HEK293T (cell line): ENCODE results near the gene PTDSS2.
"Not testable (repeated sequence)": the region's sequence is repeated elsewhere in the genome, so short reads cannot be mapped to it uniquely, and the experiment has no call there.

Experiments used
- CTCF ChIA-PET: fragments of 350-600 bp; formaldehyde crosslinking; extraction: SDS; loops from one replicate; lab custom pipeline; 2021; ENCODE audit warnings: antibody characterized with exemption, inconsistent platforms; lab: Yijun Ruan, JAX
- POLR2A ChIA-PET: fragments of 350-600 bp; formaldehyde crosslinking; extraction: SDS; loops from one replicate; lab custom pipeline; 2020; ENCODE audit warnings: antibody characterized with exemption, inconsistent platforms; lab: Yijun Ruan, JAX
- DNase-seq: peaks from one replicate; pipeline ENCODE4 v3.0.0; 2012; ENCODE audit warnings: mixed read lengths; ENCODE audit errors: extremely low spot score
- ARNT ChIP-seq: fragments of 450-650 bp; IDR thresholded peaks from 2 replicates; pipeline ENCODE4 v1.6.1; 2017; ENCODE audit warnings: mild to moderate bottlenecking
- BHLHE40 ChIP-seq: fragments of 450-650 bp; IDR thresholded peaks from 2 replicates; pipeline ENCODE4 v1.6.1; 2016; ENCODE audit warnings: mild to moderate bottlenecking, moderate library complexity, borderline replicate concordance
- CTBP1 ChIP-seq: fragments of 450-650 bp; IDR thresholded peaks from 2 replicates; pipeline ENCODE4 v1.6.1; 2016; ENCODE audit warnings: borderline replicate concordance
- ELF4 ChIP-seq: fragments of 450-650 bp; IDR thresholded peaks from 2 replicates; pipeline ENCODE4 v1.6.1; 2017; ENCODE audit warnings: antibody characterized with exemption
- FOXA1 ChIP-seq: fragments of 450-650 bp; IDR thresholded peaks from 2 replicates; pipeline ENCODE4 v1.6.1; 2016; ENCODE audit warnings: mild to moderate bottlenecking
- FOXK2 ChIP-seq: fragments of 450-650 bp; IDR thresholded peaks from 2 replicates; pipeline ENCODE4 v1.6.1; 2016; ENCODE audit warnings: mild to moderate bottlenecking
- FOXM1 ChIP-seq: fragments of 450-650 bp; IDR thresholded peaks from 2 replicates; pipeline ENCODE4 v1.6.1; 2017; ENCODE audit warnings: mild to moderate bottlenecking, borderline replicate concordance
- HDGF ChIP-seq: fragments of 450-650 bp; IDR thresholded peaks from 2 replicates; pipeline ENCODE4 v1.6.1; 2017; ENCODE audit warnings: antibody characterized with exemption, borderline replicate concordance
- L3MBTL2 ChIP-seq: fragments of 450-650 bp; conservative IDR thresholded peaks from 2 replicates; pipeline ENCODE4 v1.6.1; 2016; ENCODE audit warnings: mild to moderate bottlenecking
- LEF1 ChIP-seq: fragments of 450-650 bp; IDR thresholded peaks from 2 replicates; pipeline ENCODE4 v1.6.1; 2017; ENCODE audit warnings: mild to moderate bottlenecking, borderline replicate concordance
- NFRKB ChIP-seq: fragments of 450-650 bp; IDR thresholded peaks from 2 replicates; pipeline ENCODE4 v1.6.1; 2016; ENCODE audit warnings: mild to moderate bottlenecking, moderate library complexity
- PKNOX1 ChIP-seq: fragments of 450-650 bp; IDR thresholded peaks from 2 replicates; pipeline ENCODE4 v1.6.1; 2016
- SP1 ChIP-seq: fragments of 450-650 bp; IDR thresholded peaks from 2 replicates; pipeline ENCODE4 v1.6.1; 2017
- SUZ12 ChIP-seq: fragments of 450-650 bp; IDR thresholded peaks from 2 replicates; pipeline ENCODE4 v1.6.1; 2016; ENCODE audit warnings: mild to moderate bottlenecking
- TARDBP ChIP-seq: fragments of 450-650 bp; IDR thresholded peaks from 2 replicates; pipeline ENCODE4 v1.6.1; 2016
- ZNF384 ChIP-seq: fragments of 450-650 bp; IDR thresholded peaks from 2 replicates; pipeline ENCODE4 v1.6.1; 2016

PTDSS2 gene

GRCh38 chr11:468493-468892 lies 18.4 kb downstream of the PTDSS2 start:
- POLR2A ChIA-PET = no interaction called here
- DNase-seq = no peak
- CTCF ChIA-PET = no interaction called here

GRCh38 chr11:469026-469683 lies 19.1 kb downstream of the PTDSS2 start:
- CTCF ChIA-PET, POLR2A ChIA-PET: not testable (repeated sequence)

More at GRCh38 chr11:468493-468892, 18.4 kb downstream of the PTDSS2 start:
- no peak for TF ChIP-seq HDGF
- TF ChIP-seq LEF1 = no peak
- TF ChIP-seq CTBP1 = no peak
- no peak for TF ChIP-seq FOXA1
- no peak for TF ChIP-seq SP1
- TF ChIP-seq NFRKB = no peak
- no peak for TF ChIP-seq BHLHE40
- no peak for TF ChIP-seq TARDBP
- TF ChIP-seq PKNOX1 = no peak
- TF ChIP-seq FOXK2 = no peak
- no peak for TF ChIP-seq L3MBTL2
- TF ChIP-seq ZNF384 = no peak
- TF ChIP-seq SUZ12 = no peak
- TF ChIP-seq ELF4 = no peak
- no peak for TF ChIP-seq ARNT
- no peak for TF ChIP-seq FOXM1

GRCh38 chr11:469684-470560 lies 19.8 kb downstream of the PTDSS2 start:
- CTCF ChIA-PET = no interaction called here
- no peak for DNase-seq
- TF ChIP-seq HDGF (no peak), FOXK2 (no peak), FOXM1 (no peak), NFRKB (no peak), TARDBP (no peak), CTBP1 (no peak), L3MBTL2 (no peak), ELF4 (no peak), LEF1 (no peak), ARNT (no peak), BHLHE40 (no peak), SUZ12 (no peak), SP1 (no peak)
- POLR2A ChIA-PET = no interaction called here

More at GRCh38 chr11:469026-469683, 19.1 kb downstream of the PTDSS2 start:
- DNase-seq = not testable (repeated sequence)

- DNase-seq = no peak
- no peak for TF ChIP-seq ZNF384
- no peak for TF ChIP-seq FOXK2
- TF ChIP-seq ELF4 = no peak
- TF ChIP-seq PKNOX1 = no peak
- no peak for TF ChIP-seq TARDBP
- no peak for TF ChIP-seq NFRKB
- TF ChIP-seq L3MBTL2 = no peak
- TF ChIP-seq CTBP1 = no peak
- no peak for TF ChIP-seq ARNT
- no peak for TF ChIP-seq HDGF
- ChIA-PET POLR2A (no interaction called here), CTCF (no interaction called here)
These were observed 21.5 kb downstream of the PTDSS2 start for GRCh38 chr11:471468-472145.

- ChIA-PET POLR2A (no interaction called here), CTCF (no interaction called here)
- no peak for TF ChIP-seq FOXA1
- no peak for DNase-seq
These were observed 22.2 kb downstream of the PTDSS2 start for GRCh38 chr11:472272-472671.

GRCh38 chr11:472816-473215 lies 22.7 kb downstream of the PTDSS2 start:
- POLR2A ChIA-PET = no interaction called here
- TF ChIP-seq HDGF (no peak), ZNF384 (no peak), L3MBTL2 (no peak), LEF1 (no peak), CTBP1 (no peak), TARDBP (no peak), PKNOX1 (no peak), FOXK2 (no peak), ARNT (no peak), FOXM1 (no peak)
- no peak for DNase-seq
- CTCF ChIA-PET = no interaction called here
